Measurements from ENCODE around the gene SVEP1.
"Not testable (repeated sequence)": the region's sequence is repeated elsewhere in the genome, so short reads cannot be mapped to it uniquely, and the experiment has no call there.

The SVEP1 gene

GRCh38 chr9:110579034-110579861 is at the start of gene SVEP1:
TSS of gene SVEP1 (minus strand) at chr9:110579741. CDS start at chr9:110579543, 198 bp downstream.
- no peak for DNase-seq

- DNase-seq = no peak
Measured at GRCh38 chr9:110626101-110626829, 46.7 kb upstream of the SVEP1 start.

- peak; percentile 31 for DNase-seq
Measured at GRCh38 chr9:110623462-110624025, 44.0 kb upstream of the SVEP1 start.

- no peak for DNase-seq
Measured at GRCh38 chr9:110622368-110622767, 42.8 kb upstream of the SVEP1 start.

- no peak for DNase-seq
Measured at GRCh38 chr9:110620726-110621125, 41.2 kb upstream of the SVEP1 start.

GRCh38 chr9:110619831-110620230 is 40.3 kb upstream of the SVEP1 start:
- no peak for DNase-seq

GRCh38 chr9:110615498-110615897 is 36.0 kb upstream of the SVEP1 start:
- no peak for DNase-seq

- not testable (repeated sequence) for DNase-seq
Measured at GRCh38 chr9:110614576-110614975, 35.0 kb upstream of the SVEP1 start.

GRCh38 chr9:110606179-110606790 is 26.7 kb upstream of the SVEP1 start:
- no peak for DNase-seq

- DNase-seq = no peak
Measured at GRCh38 chr9:110605565-110605964, 26.0 kb upstream of the SVEP1 start.

- DNase-seq = no peak
Measured at GRCh38 chr9:110604171-110604601, 24.6 kb upstream of the SVEP1 start.

- no peak for DNase-seq
Measured at GRCh38 chr9:110602281-110602680, 22.7 kb upstream of the SVEP1 start.

- DNase-seq = no peak
Measured at GRCh38 chr9:110601098-110601497, 21.6 kb upstream of the SVEP1 start.

- no peak for DNase-seq
Measured at GRCh38 chr9:110599468-110599867, 19.9 kb upstream of the SVEP1 start.

GRCh38 chr9:110592044-110592830 is 12.7 kb upstream of the SVEP1 start:
- DNase-seq = no peak

GRCh38 chr9:110591526-110591925 is 12.0 kb upstream of the SVEP1 start:
- no peak for DNase-seq

- no peak for DNase-seq
Measured at GRCh38 chr9:110590816-110591215, 11.3 kb upstream of the SVEP1 start.

GRCh38 chr9:110588296-110588695 is 8.8 kb upstream of the SVEP1 start:
- DNase-seq = no peak

- DNase-seq = no peak
Measured at GRCh38 chr9:110583237-110583636, 3.7 kb upstream of the SVEP1 start.

- no peak for DNase-seq
Measured at GRCh38 chr9:110582156-110582555, 2.6 kb upstream of the SVEP1 start.

- DNase-seq = no peak
Measured at GRCh38 chr9:110580850-110581249, 1.3 kb upstream of the SVEP1 start.

GRCh38 chr9:110579862-110580219 is 300 bp upstream of the SVEP1 start:
- no peak for DNase-seq

Measured in RPMI8226 (cell line).